GM08714 (cell line): ENCODE measurements around the gene MIA2.
"Not testable (repeated sequence)": the region's sequence is repeated elsewhere in the genome, so short reads cannot be mapped to it uniquely, and the experiment has no call there.

ENCODE experiments used
- H3K4me3 ChIP-seq: fragments of 200-500 bp; sonication (Bioruptor generic); 2 replicates; pipeline ENCODE4 v1.5.1; 2014; ENCODE audit warnings: mild to moderate bottlenecking, low read length, inconsistent platforms
- ZNF274 ChIP-seq: IDR thresholded peaks from 2 replicates; pipeline ENCODE4 v1.6.1; 2012; ENCODE audit warnings: mild to moderate bottlenecking, low read depth, low read length

Gene MIA2

GRCh38 chr14:39319381-39319780, 85.7 kb downstream of the MIA2 start:
- no peak for TF ChIP-seq ZNF274

GRCh38 chr14:39320318-39320717, 86.6 kb downstream of the MIA2 start:
- TF ChIP-seq ZNF274, result no peak
- H3K4me3 ChIP-seq, result no peak overlapping the region

More at GRCh38 chr14:39319381-39319780, 85.7 kb downstream of the MIA2 start:
- no peak overlapping the region for H3K4me3 ChIP-seq

GRCh38 chr14:39322807-39323206, 89.1 kb downstream of the MIA2 start:
- TF ChIP-seq ZNF274, result no peak

DNA sequence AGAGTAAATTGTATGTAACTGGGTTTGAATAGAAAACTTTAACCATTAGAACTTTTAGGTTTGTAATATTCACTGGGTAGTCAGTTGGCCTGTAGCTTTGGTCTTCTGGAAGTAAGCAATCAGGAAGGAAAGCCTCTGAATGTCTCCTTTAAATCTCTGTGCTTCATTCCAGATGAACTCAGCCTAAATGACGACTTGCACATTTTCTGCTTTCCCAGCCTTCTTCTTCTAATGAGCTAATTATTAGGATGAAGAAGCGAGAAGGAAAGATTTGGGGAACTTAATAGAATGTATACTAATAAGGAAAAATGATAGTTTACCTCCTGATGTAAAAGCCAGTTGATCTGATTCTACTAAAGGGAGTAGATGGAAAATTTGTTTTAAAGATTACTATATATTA, 90.4 kb downstream of the MIA2 start:
- no peak for TF ChIP-seq ZNF274
- no peak overlapping the region for H3K4me3 ChIP-seq

More at GRCh38 chr14:39322807-39323206, 89.1 kb downstream of the MIA2 start:
- no peak overlapping the region for H3K4me3 ChIP-seq

- no peak overlapping the region for H3K4me3 ChIP-seq
- no peak for TF ChIP-seq ZNF274
These were observed 105.3 kb downstream of the MIA2 start for GRCh38 chr14:39339003-39339402.

GRCh38 chr14:39341126-39341525, 107.4 kb downstream of the MIA2 start:
- not testable (repeated sequence) for H3K4me3 ChIP-seq

DNA sequence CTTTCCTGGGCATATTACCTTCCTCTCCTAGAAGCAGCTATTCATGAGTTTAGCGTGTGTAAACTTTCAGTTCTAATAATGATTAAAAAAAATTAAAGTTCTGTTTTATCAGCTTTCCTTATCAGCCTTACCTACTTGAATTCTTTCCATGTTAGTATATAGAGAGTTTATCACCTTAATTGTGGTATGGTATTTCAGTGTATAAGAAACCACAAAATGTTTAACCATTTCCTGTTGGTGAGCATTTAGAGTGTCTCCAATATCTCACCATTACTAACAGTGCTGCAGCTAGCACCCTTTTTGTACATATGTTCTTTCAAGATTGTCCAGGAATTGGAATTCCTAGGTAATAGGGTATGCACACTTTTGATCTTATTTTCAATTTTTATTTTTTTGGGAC, 109.1 kb downstream of the MIA2 start:
- no peak for TF ChIP-seq ZNF274
- no peak overlapping the region for H3K4me3 ChIP-seq

GRCh38 chr14:39343614-39344013, 109.9 kb downstream of the MIA2 start:
- no peak overlapping the region for H3K4me3 ChIP-seq
- no peak for TF ChIP-seq ZNF274

- no peak for TF ChIP-seq ZNF274
- H3K4me3 ChIP-seq, result no peak overlapping the region
These were observed 117.2 kb downstream of the MIA2 start for GRCh38 chr14:39350866-39351265.

DNA sequence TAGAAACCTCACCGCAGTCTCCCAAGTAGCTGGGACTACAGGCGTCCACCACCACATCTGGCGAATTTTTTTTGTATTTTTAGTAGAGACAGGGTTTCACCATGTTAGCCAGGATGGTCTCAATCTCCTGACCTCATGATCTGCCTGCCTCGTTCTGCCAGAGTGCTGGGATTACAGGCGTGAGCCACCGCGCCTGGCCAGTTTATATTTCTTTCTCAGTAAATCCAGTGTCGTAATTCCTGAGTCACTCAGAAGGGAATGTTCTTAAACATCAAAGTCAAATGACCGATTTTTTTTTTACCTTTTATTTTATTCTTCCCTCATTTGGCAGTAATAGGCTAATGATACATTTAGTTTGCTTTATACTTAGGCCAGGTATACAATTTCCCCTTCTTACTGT, 118.0 kb downstream of the MIA2 start:
- H3K4me3 ChIP-seq, result no peak overlapping the region
- TF ChIP-seq ZNF274, result no peak

DNA sequence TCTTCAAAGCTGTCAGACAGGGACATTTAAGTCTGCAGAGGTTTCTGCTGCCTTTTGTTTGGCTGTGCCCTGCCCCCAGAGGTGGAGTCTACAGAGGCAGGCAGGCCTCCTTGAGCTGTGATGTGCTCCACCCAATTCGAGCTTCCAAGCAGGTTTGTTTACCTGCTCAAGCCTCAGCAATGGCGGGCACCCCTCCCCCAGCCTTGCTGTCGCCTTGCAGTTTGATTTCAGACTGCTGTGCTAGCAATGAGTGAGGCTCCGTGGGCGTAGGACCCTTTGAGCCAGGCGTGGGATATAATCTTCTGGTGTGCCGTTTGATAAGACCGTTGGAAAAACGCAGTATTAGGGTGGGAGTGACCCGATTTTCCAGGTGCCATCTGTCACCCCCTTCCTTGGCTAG, 125.4 kb downstream of the MIA2 start:
- not testable (repeated sequence) for H3K4me3 ChIP-seq

GRCh38 chr14:39360316-39360715, 126.6 kb downstream of the MIA2 start:
- TF ChIP-seq ZNF274, result no peak
- no peak overlapping the region for H3K4me3 ChIP-seq

DNA sequence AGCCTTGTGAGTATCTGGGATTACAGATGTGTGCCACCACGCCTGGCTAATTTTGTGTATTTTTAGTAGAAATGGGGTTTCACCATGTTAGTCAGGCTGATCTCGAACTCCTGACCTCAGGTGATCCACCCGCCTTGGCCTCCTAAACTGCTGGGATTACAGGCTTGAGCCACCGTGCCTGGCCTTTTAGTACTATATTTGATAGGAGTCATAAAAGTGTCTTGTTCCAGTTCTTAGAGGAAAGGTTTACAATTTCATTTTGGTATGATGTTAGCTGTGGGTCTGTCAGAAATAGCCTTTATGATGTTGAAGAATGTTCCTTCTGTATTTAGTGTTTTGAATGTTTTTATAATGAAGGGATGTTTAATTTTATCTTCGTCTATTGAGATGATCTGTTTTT, 127.8 kb downstream of the MIA2 start:
- H3K4me3 ChIP-seq, result not testable (repeated sequence)

- no peak for TF ChIP-seq ZNF274
- no peak overlapping the region for H3K4me3 ChIP-seq
These were observed 130.8 kb downstream of the MIA2 start for GRCh38 chr14:39364509-39364908.

DNA sequence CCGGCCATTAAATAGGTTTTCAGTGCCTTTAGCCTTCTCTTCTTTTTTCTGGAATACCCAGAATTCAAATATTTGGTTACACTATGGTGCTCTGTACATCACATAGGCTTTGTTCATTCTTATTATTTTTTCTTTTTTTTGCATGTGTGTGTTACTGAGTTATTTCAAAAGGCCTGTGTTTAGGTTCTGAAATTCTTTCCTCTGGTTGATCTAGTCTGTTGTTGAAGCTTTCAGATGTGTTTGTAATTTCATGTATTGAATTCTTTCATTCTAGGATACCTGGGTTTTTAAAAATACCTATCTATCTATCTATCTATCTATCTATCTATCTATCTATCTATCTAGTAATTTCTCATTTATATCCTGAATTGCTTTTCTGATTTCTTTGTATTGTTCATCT, 131.6 kb downstream of the MIA2 start:
- no peak for TF ChIP-seq ZNF274
- H3K4me3 ChIP-seq, result no peak overlapping the region

GRCh38 chr14:39366460-39367386, 133.0 kb downstream of the MIA2 start:
- no peak for TF ChIP-seq ZNF274
- H3K4me3 ChIP-seq, result no peak overlapping the region
